Spleen (tissue), 11 donors: ENCODE results near the gene HOXD4. TPM values are rescaled to one million over a fixed set of nuclear protein-coding genes. Genes with fewer than 3 reads are reported as not detected.

ENCODE experiments used
- DNase-seq: peaks from one replicate; pipeline ENCODE4 v3.0.0-alpha.2; 2020
- H3K27ac ChIP-seq, 8 donors: fragments of 200-600 bp; sonication (generic) in 7 of 8; 1 replicate in 4 of 8; 2 replicates in 4 of 8; pipeline versions ENCODE4 v1.5.0 to v1.8.0; 2016 to 2021; ENCODE audit warnings: inconsistent platforms in 4 of 8, mild to moderate bottlenecking in 4 of 8, moderate library complexity in 1 of 8
- H3K27me3 ChIP-seq, 7 donors: fragments of 200-600 bp; sonication (generic) in 6 of 7; replicated peaks in 1 of 7; 1 replicate in 4 of 7; 2 replicates in 3 of 7; pipeline versions ENCODE4 v1.5.0 to v1.8.0; 2016 to 2021; ENCODE audit warnings: inconsistent platforms in 3 of 7, mild to moderate bottlenecking in 1 of 7
- H3K36me3 ChIP-seq, 6 donors: fragments of 200-600 bp; sonication (generic) in 5 of 6; 1 replicate in 4 of 6; 2 replicates in 2 of 6; pipeline versions ENCODE4 v1.5.0 to v1.8.0; 2016 to 2021; ENCODE audit warnings: inconsistent platforms in 2 of 6
- H3K4me1 ChIP-seq, 6 donors: fragments of 200-600 bp; sonication (generic) in 5 of 6; 1 replicate in 3 of 6; 2 replicates in 3 of 6; pipeline versions ENCODE4 v1.5.0 to v1.8.0; 2016 to 2021; ENCODE audit warnings: inconsistent platforms in 3 of 6
- H3K4me3 ChIP-seq, 8 donors: fragments of 200-600 bp; sonication (generic) in 7 of 8; 1 replicate in 4 of 8; 2 replicates in 4 of 8; pipeline versions ENCODE4 v1.5.0 to v1.8.0; 2016 to 2021; ENCODE audit warnings: inconsistent platforms in 4 of 8, mild to moderate bottlenecking in 4 of 8, moderate library complexity in 2 of 8
- H3K9me3 ChIP-seq, 8 donors: fragments of 200-600 bp; sonication (generic) in 7 of 8; 1 replicate in 4 of 8; 2 replicates in 4 of 8; pipeline versions ENCODE4 v1.5.0 to v1.8.0; 2016 to 2021; ENCODE audit warnings: inconsistent platforms in 4 of 8
- POLR2A ChIP-seq, 3 donors: fragments of 450-650 bp; IDR thresholded peaks; one replicate each; pipeline ENCODE4 v1.5.1; 2017; ENCODE audit warnings: antibody characterized with exemption in 3 of 3, mild to moderate bottlenecking in 1 of 3
- POLR2AphosphoS5 ChIP-seq, 3 donors: sonication (generic); formaldehyde crosslinking; IDR thresholded peaks; one replicate each; pipeline ENCODE4 v1.5.1; 2017; ENCODE audit warnings: antibody characterized with exemption in 3 of 3
- WGBS, 5 donors: extraction: QIAGEN DNeasy Blood & Tissue Kit in 3 of 5; methylation state at CpG; one replicate each; pipeline versions ENCODE4 v1.1.5 to v1.1.7; 2013 to 2018; 5-methylcytosine and 5-hydroxymethylcytosine counted together
- intact Hi-C: fragments of 100-400 bp; cut with DNase I; formaldehyde crosslinking; loops from one replicate; pipeline ENCODE4 v1.15.0; 2023; ENCODE audit warnings: low total_unique reads
- polyA plus RNA-seq, 3 donors: library from polyadenylated mRNA; stranded (reverse); fragments of 200-250 nt; gene quantifications; one replicate each; pipeline ENCODE4 v1.2.1, GENCODE V29; 2013
- total RNA-seq, 7 donors: library from RNA; depleted of rRNA in 3 of 7; stranded (reverse); fragments of >200 nt in 3 of 7; fragmentation: NEBNext Ultra II Directional in 4 of 7; extraction: Animal tissue kit (Norgen Biotek cat#: 25700) in 4 of 7; gene quantifications; one replicate each; pipeline versions ENCODE4 v1.1.0 to v1.2.1, GENCODE V29; 2016 to 2021
- TF ChIP-seq, protein P1 (sequence below), 11 experiments: fragments of 200-600 bp in 7 of 11; fragments of 450-650 bp in 4 of 11; sonication (generic) in 4 of 11; IDR thresholded peaks in 8 of 11; conservative IDR thresholded peaks in 3 of 11; 1 replicate in 7 of 11; 2 replicates in 4 of 11; pipeline versions ENCODE4 v1.4.0 to v1.8.0; 2016 to 2021; ENCODE audit warnings: antibody characterized with exemption in 11 of 11, inconsistent platforms in 4 of 11, mild to moderate bottlenecking in 1 of 11
- donor health status: healthy with polysubstance abuse.
- donor health status: DM: no; HTN: no; CAD: no; lungs with moderate emphysema.
- donor health status: DM: no; HTN: no; CAD: no.
- donor health status: Bipolar disorder and iron deficiency.
- donor health status: healthy.
- donor health status: DM: no; HTN: no; CAD: no.
- donor health status: DM: yes; HTN: yes; CAD: no.

The HOXD4 gene
- total and polyA plus RNA-seq, 10 donors: 0.88 to 9.8 (median 6.5) TPM

GRCh38 chr2:176137252-176137580 lies 14.1 kb upstream of the HOXD4 start:
- Histone ChIP-seq H3K36me3 (no peaks in the 10 kb centered on the region), H3K4me3 (peak overlapping the region; percentile 12 to 67 (median 36)), H3K27ac (peak overlapping the region; percentile 69 to 93 (median 86)), H3K4me1 (peaks cover 7 to 75% (median 47%) of the 10 kb centered on the region in 6 donors), H3K9me3 (no peaks in the 10 kb centered on the region), H3K27me3 (peaks cover 0 to 100% (median 88%) of the 10 kb centered on the region in 7 donors)
- intact Hi-C loops: no loop called here
- 8 to 19% (median 13%) methylated on average over 2 of the region's 2 CpGs for WGBS, 5 donors
- TF ChIP-seq, protein P1, sequence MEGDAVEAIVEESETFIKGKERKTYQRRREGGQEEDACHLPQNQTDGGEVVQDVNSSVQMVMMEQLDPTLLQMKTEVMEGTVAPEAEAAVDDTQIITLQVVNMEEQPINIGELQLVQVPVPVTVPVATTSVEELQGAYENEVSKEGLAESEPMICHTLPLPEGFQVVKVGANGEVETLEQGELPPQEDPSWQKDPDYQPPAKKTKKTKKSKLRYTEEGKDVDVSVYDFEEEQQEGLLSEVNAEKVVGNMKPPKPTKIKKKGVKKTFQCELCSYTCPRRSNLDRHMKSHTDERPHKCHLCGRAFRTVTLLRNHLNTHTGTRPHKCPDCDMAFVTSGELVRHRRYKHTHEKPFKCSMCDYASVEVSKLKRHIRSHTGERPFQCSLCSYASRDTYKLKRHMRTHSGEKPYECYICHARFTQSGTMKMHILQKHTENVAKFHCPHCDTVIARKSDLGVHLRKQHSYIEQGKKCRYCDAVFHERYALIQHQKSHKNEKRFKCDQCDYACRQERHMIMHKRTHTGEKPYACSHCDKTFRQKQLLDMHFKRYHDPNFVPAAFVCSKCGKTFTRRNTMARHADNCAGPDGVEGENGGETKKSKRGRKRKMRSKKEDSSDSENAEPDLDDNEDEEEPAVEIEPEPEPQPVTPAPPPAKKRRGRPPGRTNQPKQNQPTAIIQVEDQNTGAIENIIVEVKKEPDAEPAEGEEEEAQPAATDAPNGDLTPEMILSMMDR (IDR thresholded peaks at IDR 0.05 in 8 of 11, conservative IDR thresholded peaks at IDR 0.05 in 3 of 11): no peak
- TF ChIP-seq POLR2A (IDR thresholded peaks at IDR 0.05): no peak
- TF ChIP-seq POLR2AphosphoS5 (IDR thresholded peaks at IDR 0.05): no peak
- no peak for DNase-seq

GRCh38 chr2:176137906-176138305 lies 13.4 kb upstream of the HOXD4 start:
- H3K4me1 ChIP-seq: peaks cover 7 to 68% (median 45%) of the 10 kb centered on the region in 6 donors
- peak overlapping the region; percentile 60 to 93 (median 86) for H3K27ac ChIP-seq
- H3K36me3 ChIP-seq: no peaks in the 10 kb centered on the region
- TF ChIP-seq, protein P1 (IDR thresholded peaks at IDR 0.05 in 8 of 11, conservative IDR thresholded peaks at IDR 0.05 in 3 of 11): no peak
- TF ChIP-seq POLR2A (IDR thresholded peaks at IDR 0.05) (no peak), POLR2AphosphoS5 (IDR thresholded peaks at IDR 0.05) (no peak)
- intact Hi-C loops: no loop called here
- H3K27me3 ChIP-seq: peaks cover 0 to 100% (median 84%) of the 10 kb centered on the region in 7 donors
- WGBS, 5 donors: 39 to 51% (median 44%) methylated on average over 8 of the region's 8 CpGs
- no peaks in the 10 kb centered on the region for H3K9me3 ChIP-seq
- peak overlapping the region in 6 of 8 donors; percentile 7 to 67 (median 38) for H3K4me3 ChIP-seq
- no peak for DNase-seq

- H3K27me3 ChIP-seq: peaks cover 0 to 100% (median 83%) of the 10 kb centered on the region in 7 donors
- WGBS, 5 donors: 11 to 22% (median 12%) methylated on average over 14 of the region's 14 CpGs
- H3K9me3 ChIP-seq: no peaks in the 10 kb centered on the region
- H3K4me3 ChIP-seq: peak overlapping the region in 6 of 8 donors; percentile 1 to 67 (median 24)
- TF ChIP-seq, protein P1 (IDR thresholded peaks at IDR 0.05 in 8 of 11, conservative IDR thresholded peaks at IDR 0.05 in 3 of 11): no peak
- TF ChIP-seq POLR2AphosphoS5 (IDR thresholded peaks at IDR 0.05) (no peak), POLR2A (IDR thresholded peaks at IDR 0.05) (no peak)
- H3K36me3 ChIP-seq: no peaks in the 10 kb centered on the region
- intact Hi-C loops: no loop called here
- peaks cover 7 to 63% (median 42%) of the 10 kb centered on the region in 6 donors for H3K4me1 ChIP-seq
- no peak for DNase-seq
- peak overlapping the region; percentile 60 to 93 (median 86) for H3K27ac ChIP-seq
Observed at GRCh38 chr2:176138526-176138922, 12.8 kb upstream of the HOXD4 start.

GRCh38 chr2:176138923-176139660 lies 12.3 kb upstream of the HOXD4 start:
- Histone ChIP-seq H3K27ac (peak overlapping the region; percentile 60 to 93 (median 86)), H3K4me1 (peaks cover 7 to 57% (median 38%) of the 10 kb centered on the region in 6 donors), H3K9me3 (no peaks in the 10 kb centered on the region), H3K27me3 (peaks cover 0 to 100% (median 78%) of the 10 kb centered on the region in 7 donors), H3K4me3 (peak overlapping the region in 3 of 8 donors; percentile 1 to 67 (median 49)), H3K36me3 (no peaks in the 10 kb centered on the region)
- peak in 1 of 3 donors; percentile 22 for TF ChIP-seq POLR2AphosphoS5 (IDR thresholded peaks at IDR 0.05)
- TF ChIP-seq, protein P1 (IDR thresholded peaks at IDR 0.05 in 8 of 11, conservative IDR thresholded peaks at IDR 0.05 in 3 of 11): no peak
- peak; percentile 61 for DNase-seq
- intact Hi-C loops: no loop called here
- WGBS, 5 donors: 13 to 20% (median 13%) methylated on average over 28 of the region's 28 CpGs
